ENCODE data around the gene DCP1B. TPM values are rescaled to one million over a fixed set of nuclear protein-coding genes. Genes with fewer than 3 reads are reported as not detected.
A peak's percentile ranks its signal among the peaks of the same experiment; 100 is the strongest.

DCP1B gene
- total RNA-seq (2014; rRNA removed; shearing (Covaris generic)): 14.9 and 16.5 TPM in 2 replicates
- polyA plus RNA-seq (2016; fragmentation: Nextera tagmentation; extraction: Ambion mirVana): 14.3 and 18.1 TPM in 2 replicates

DNA sequence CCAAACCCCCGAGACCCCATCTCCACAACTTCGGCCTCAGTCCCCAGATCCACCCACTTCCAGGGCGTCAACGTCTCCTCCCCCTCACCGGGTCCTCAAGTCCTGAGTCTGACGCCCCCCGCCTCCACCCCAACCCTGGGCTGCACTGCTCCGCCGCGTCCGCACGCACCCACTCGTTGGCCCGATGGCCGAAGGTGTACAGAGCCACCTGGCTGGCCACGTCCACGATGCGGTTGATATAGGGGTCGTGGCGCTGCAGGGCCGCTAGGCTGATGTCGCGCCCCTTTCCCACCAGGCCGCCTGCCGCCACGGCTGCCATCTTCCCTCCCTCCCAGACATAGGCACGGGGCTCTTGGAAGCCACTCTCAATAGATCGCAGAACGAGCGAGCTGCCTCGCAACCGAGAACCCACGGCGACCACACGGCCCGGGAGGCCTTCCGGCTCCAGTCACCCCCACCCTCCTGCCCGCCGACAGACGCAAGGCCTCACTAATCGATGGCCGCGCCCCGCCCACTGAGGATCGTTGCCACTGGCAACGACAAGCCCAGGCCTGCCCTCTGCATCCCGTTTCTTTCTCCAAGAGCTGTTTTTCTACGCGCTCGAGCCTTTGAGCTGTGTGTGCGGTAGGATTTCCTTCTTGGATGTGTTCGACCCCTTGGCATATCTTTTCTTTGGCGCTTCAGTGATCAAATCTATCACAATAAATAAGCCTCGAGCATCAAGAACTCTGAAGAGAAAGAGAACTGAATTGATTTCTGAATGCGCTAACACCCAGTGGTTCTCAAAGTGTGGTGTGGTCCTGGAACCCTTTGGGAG, at the start of gene DCP1B:
TSS of gene DCP1B (minus strand) at position 345 of the 817 bp plus-strand sequence. CDS start at position 319, 26 bp downstream.
- peak within 1 kb of the TSS; percentile 92 for H3K9ac ChIP-seq
- H3K4me2 ChIP-seq (ENCODE audit: unreplicated experiment): peak within 1 kb of the TSS; percentile 80
- in situ Hi-C loops (cut with MboI): no loop called here
- H3K9me2 ChIP-seq (ENCODE audit: insufficient read depth): no peaks in the 10 kb centered on the region
- peak within 1 kb of the TSS; percentile 92 for H3K4me3 ChIP-seq
- no peaks in the 10 kb centered on the region for H3F3A ChIP-seq (ENCODE audit: insufficient read depth)
- WGBS, 2 experiments (ENCODE audit: low coverage in 1 of 2, low lambda C conversion rate in 2 of 2, missing lambda C conversion rate in 2 of 2): 5% methylated on average over 41 to 47 of the region's 55 CpGs
- no peaks in the 10 kb centered on the region for H4K20me1 ChIP-seq (ENCODE audit: insufficient read depth)
- H2AFZ ChIP-seq: peak within 1 kb of the TSS; percentile 97
- no peaks in the 10 kb centered on the region for H3K36me3 ChIP-seq (ENCODE audit: low read depth)
- peak within 1 kb of the TSS; percentile 89 for H3K27ac ChIP-seq
- peaks cover 47% of the 10 kb centered on the region for H3K79me2 ChIP-seq (ENCODE audit: insufficient read depth)
- H3K27me3 ChIP-seq (replicated peaks; ENCODE audit: insufficient read depth): no peaks in the 10 kb centered on the region
- no peaks in the 10 kb centered on the region for H3K9me3 ChIP-seq (ENCODE audit: low read depth)
- H3K4me1 ChIP-seq (ENCODE audit: insufficient read depth): peaks cover 27% of the 10 kb centered on the region
- DNase-seq: peak; percentile 98
- no peak for TF ChIP-seq EZH2phosphoT487 (IDR thresholded peaks at IDR 0.05; ENCODE audit: insufficient read depth, low read depth)
- no peak for TF ChIP-seq EZH2 (IDR thresholded peaks at IDR 0.05; ENCODE audit: insufficient read depth, poor library complexity, severe bottlenecking)

DNA sequence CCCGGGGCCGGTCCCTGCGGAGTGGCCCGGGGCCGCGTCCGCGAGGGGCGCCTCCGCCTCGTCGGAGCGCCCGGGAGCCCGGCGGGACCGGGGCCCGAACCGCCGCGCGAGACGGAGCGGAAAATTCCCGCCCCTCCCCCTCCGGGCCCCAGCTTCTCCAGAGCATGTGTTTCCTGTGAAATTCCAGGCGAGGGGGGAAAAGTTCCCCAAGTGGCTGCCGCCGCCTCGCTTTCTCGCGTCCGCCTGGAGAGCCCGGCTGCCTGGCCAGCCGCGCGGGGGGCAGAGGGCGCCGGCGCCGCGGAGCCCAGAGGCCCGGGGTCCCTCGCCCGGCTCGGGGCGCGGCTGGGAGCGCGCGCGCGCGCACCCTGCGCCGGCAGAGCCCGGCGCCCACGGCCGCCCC, 49.4 kb upstream of the DCP1B start:
- TF ChIP-seq EZH2 (IDR thresholded peaks at IDR 0.05; ENCODE audit: insufficient read depth, poor library complexity, severe bottlenecking) (no peak), EZH2phosphoT487 (IDR thresholded peaks at IDR 0.05; ENCODE audit: insufficient read depth, low read depth) (no peak)
- H2AFZ ChIP-seq: peak overlapping the region; percentile 83
- H3K36me3 ChIP-seq (ENCODE audit: low read depth): peaks cover 7% of the 10 kb centered on the region; the same call in 1 of the 2 replicates
- peaks cover 52% of the 10 kb centered on the region for H3K79me2 ChIP-seq (ENCODE audit: insufficient read depth)
- H3K4me3 ChIP-seq: peak overlapping the region; percentile 86
- peaks cover 23% of the 10 kb centered on the region for H3K4me1 ChIP-seq (ENCODE audit: insufficient read depth)
- peak overlapping the region; percentile 45 for H3K4me2 ChIP-seq (ENCODE audit: unreplicated experiment)
- H3K27me3 ChIP-seq (replicated peaks; ENCODE audit: insufficient read depth): no peaks in the 10 kb centered on the region
- H3F3A ChIP-seq (ENCODE audit: insufficient read depth): peaks cover 31% of the 10 kb centered on the region
- no peaks in the 10 kb centered on the region for H3K9me3 ChIP-seq (ENCODE audit: low read depth)
- no peaks in the 10 kb centered on the region; the same call in 1 of the 2 replicates for H4K20me1 ChIP-seq (ENCODE audit: insufficient read depth)
- no peaks in the 10 kb centered on the region for H3K9me2 ChIP-seq (ENCODE audit: insufficient read depth)
- H3K27ac ChIP-seq: peak overlapping the region; percentile 38
- peak; percentile 69 for DNase-seq
- in situ Hi-C loops (cut with MboI): loop anchor here (10.0 to 25.0 kb wide), 2 partner anchors 231 to 534 kb away; no protein-coding TSS in a partner anchor
- peak overlapping the region; percentile 81 for H3K9ac ChIP-seq
- 0 to 1% methylated on average over 26 to 52 of the region's 60 CpGs for WGBS, 2 experiments (ENCODE audit: low coverage in 1 of 2, low lambda C conversion rate in 2 of 2, missing lambda C conversion rate in 2 of 2)

DNA sequence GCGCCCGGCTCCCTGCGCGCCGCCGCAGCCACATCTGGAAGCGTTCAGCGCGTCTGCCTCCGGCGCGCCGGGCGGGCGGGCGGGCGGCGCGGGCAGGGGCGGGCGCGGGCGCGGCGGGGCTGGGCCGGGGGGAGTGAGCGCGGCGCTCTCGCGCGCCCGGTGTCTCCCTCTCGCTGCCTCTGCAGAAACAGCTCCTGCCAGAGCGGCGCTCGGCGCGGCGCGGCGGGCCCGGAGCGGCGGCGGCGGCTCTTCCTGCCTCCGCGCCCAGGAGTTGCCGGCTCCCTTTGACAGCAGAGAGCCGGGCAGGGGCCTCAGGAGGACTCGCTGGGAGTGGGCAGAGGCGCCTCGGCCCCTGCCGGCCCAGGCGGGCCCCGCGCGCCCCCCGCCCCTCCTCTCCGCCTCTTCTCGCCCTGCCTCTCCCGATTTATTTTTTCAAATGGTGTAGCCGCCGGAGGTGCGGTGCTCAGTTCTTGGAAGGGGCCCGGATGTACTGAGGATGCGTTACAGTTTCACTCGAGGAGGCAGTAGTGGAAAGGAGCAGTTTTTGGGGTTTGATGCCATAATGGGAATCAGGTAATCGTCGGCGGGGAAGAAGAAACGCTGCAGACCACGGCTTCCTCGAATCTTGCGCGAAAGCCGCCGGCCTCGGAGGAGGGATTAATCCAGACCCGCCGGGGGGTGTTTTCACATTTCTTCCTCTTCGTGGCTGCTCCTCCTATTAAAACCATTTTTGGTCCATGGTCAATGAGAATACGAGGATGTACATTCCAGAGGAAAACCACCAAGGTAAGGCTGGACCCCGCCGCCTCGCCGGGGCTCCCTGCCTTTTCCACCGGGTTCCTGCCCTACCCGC, 48.8 kb upstream of the DCP1B start, which contains the start of gene CACNA1C:
TSS of gene CACNA1C (plus strand) at position 162 of the 853 bp plus-strand sequence. CDS start at position 738, 576 bp downstream.
- WGBS, 2 experiments (ENCODE audit: low coverage in 1 of 2, low lambda C conversion rate in 2 of 2, missing lambda C conversion rate in 2 of 2): 0 to 1% methylated on average over 33 to 41 of the region's 90 CpGs
- Histone ChIP-seq H3K9me2 (ENCODE audit: insufficient read depth) (no peaks in the 10 kb centered on the region), H3K27me3 (replicated peaks; ENCODE audit: insufficient read depth) (no peaks in the 10 kb centered on the region), H3K4me1 (ENCODE audit: insufficient read depth) (peaks cover 23% of the 10 kb centered on the region), H3K36me3 (ENCODE audit: low read depth) (peaks cover 2% of the 10 kb centered on the region; the same call in 1 of the 2 replicates), H3K4me3 (peak within 1 kb of the TSS; percentile 86), H3K27ac (peak within 1 kb of the TSS; percentile 38), H2AFZ (peak within 1 kb of the TSS; percentile 83), H3K4me2 (ENCODE audit: unreplicated experiment) (peak within 1 kb of the TSS; percentile 82), H3F3A (ENCODE audit: insufficient read depth) (peaks cover 31% of the 10 kb centered on the region), H4K20me1 (ENCODE audit: insufficient read depth) (no peaks in the 10 kb centered on the region; the same call in 1 of the 2 replicates), H3K79me2 (ENCODE audit: insufficient read depth) (peaks cover 46% of the 10 kb centered on the region), H3K9ac (peak within 1 kb of the TSS; percentile 81), H3K9me3 (ENCODE audit: low read depth) (no peaks in the 10 kb centered on the region)
- TF ChIP-seq EZH2phosphoT487 (IDR thresholded peaks at IDR 0.05; ENCODE audit: insufficient read depth, low read depth): no peak
- TF ChIP-seq EZH2 (IDR thresholded peaks at IDR 0.05; ENCODE audit: insufficient read depth, poor library complexity, severe bottlenecking): no peak
- in situ Hi-C loops (cut with MboI): loop anchor here (10.0 to 25.0 kb wide), 2 partner anchors 232 to 534 kb away; no protein-coding TSS in a partner anchor
- DNase-seq: peak; percentile 87
